ENCODE data around the gene SH3RF1. TPM values are rescaled to one million over a fixed set of nuclear protein-coding genes. Genes with fewer than 3 reads are reported as not detected.

SH3RF1 gene
- total RNA-seq, 1 experiment from 2014 or later, result 15.3 TPM

- no peaks in the 10 kb centered on the region for H3K4me1 ChIP-seq (ENCODE audit: insufficient read depth, low read length)
- no peak overlapping the region for H2AK5ac ChIP-seq (ENCODE audit: insufficient read length, low read length)
- no peaks in the 10 kb centered on the region for H3K9me3 ChIP-seq (ENCODE audit: control insufficient read depth, low read depth, low read length)
- Mint-ChIP-seq H3K27me3 (ENCODE audit: low read depth) (0 out of 2 replicates have a peak, but pooled peaks cover 2% of the 10 kb centered on the region), H3K4me3 (no peak overlapping the region), H3K9me3 (no peaks in the 10 kb centered on the region), H3K4me1 (peaks cover 12 to 14% of the 10 kb centered on the region in 2 experiments), H3K27ac (no peak overlapping the region), H3K36me3 (ENCODE audit: insufficient read depth in 1 of 3, low read depth in 3 of 3) (no peaks in the 10 kb centered on the region)
- no peaks in the 10 kb centered on the region for H3K79me2 ChIP-seq (ENCODE audit: insufficient read depth, low read length)
- no peak overlapping the region for H3K9ac ChIP-seq (ENCODE audit: extremely low read depth, insufficient read length, low read length)
- no peak overlapping the region for H3K27ac ChIP-seq (ENCODE audit: insufficient read length, low read depth, low read length)
- H3K27me3 ChIP-seq (ENCODE audit: insufficient read depth, low read length), result no peaks in the 10 kb centered on the region
- H4K20me1 ChIP-seq (ENCODE audit: control insufficient read depth, insufficient read depth, insufficient read length), result no peaks in the 10 kb centered on the region
- no peak overlapping the region for H3K56ac ChIP-seq (ENCODE audit: insufficient read length, low read depth, low read length)
- no peak overlapping the region for H3T11ph ChIP-seq (ENCODE audit: low read length)
- no peak overlapping the region for H4K8ac ChIP-seq (replicated peaks; ENCODE audit: insufficient read length, low read depth, low read length)
- no peak overlapping the region for H3K23ac ChIP-seq (ENCODE audit: insufficient read length, low read depth, low read length)
- no peak overlapping the region for H4K5ac ChIP-seq (ENCODE audit: insufficient read length, low read depth, low read length)
- no peak overlapping the region for H2BK120ac ChIP-seq (ENCODE audit: low read depth, low read length, poor library complexity, severe bottlenecking)
- H3K79me1 ChIP-seq (ENCODE audit: insufficient read depth, low read depth, low read length, poor library complexity, severe bottlenecking), result no peaks in the 10 kb centered on the region
- no peak overlapping the region for H3K4me2 ChIP-seq (ENCODE audit: insufficient read depth, insufficient read length, low read length)
- no peak overlapping the region for H2BK15ac ChIP-seq (ENCODE audit: low read depth, low read length)
- no peak overlapping the region for H3K14ac ChIP-seq (ENCODE audit: insufficient read depth, low read length)
- no peak for TF ChIP-seq CTCF (conservative IDR thresholded peaks at IDR 0.05)
- H3K23me2 ChIP-seq (ENCODE audit: insufficient read length, low read depth, low read length, poor library complexity, severe bottlenecking), result no peaks in the 10 kb centered on the region
- H2BK12ac ChIP-seq (ENCODE audit: insufficient read length, low read depth, low read length), result no peak overlapping the region
- no peak overlapping the region for H4K91ac ChIP-seq (ENCODE audit: insufficient read length, low read depth, low read length)
- no peak overlapping the region for H2BK20ac ChIP-seq (ENCODE audit: low read depth, low read length, poor library complexity, severe bottlenecking)
- no peak overlapping the region for H3K4ac ChIP-seq (ENCODE audit: low read depth, low read length)
- H3K18ac ChIP-seq (ENCODE audit: insufficient read length, low read depth, low read length), result no peak overlapping the region
- no peak overlapping the region for H2BK5ac ChIP-seq (ENCODE audit: insufficient read length, low read length)
- no peak for DNase-seq
- H2AFZ ChIP-seq (ENCODE audit: low read length), result no peak overlapping the region
- WGBS (ENCODE audit: extremely low coverage, insufficient read length, low lambda C conversion rate), result no CpG with 5 or more reads among the region's 9 CpGs
Measured at GRCh38 chr4:169048868-169049414, 221.8 kb downstream of the SH3RF1 start.

Measured in H9 (cell line).